Measurements from ENCODE around the gene LRBA.
"Not testable (repeated sequence)": the region's sequence is repeated elsewhere in the genome, so short reads cannot be mapped to it uniquely, and the experiment has no call there.

DNA sequence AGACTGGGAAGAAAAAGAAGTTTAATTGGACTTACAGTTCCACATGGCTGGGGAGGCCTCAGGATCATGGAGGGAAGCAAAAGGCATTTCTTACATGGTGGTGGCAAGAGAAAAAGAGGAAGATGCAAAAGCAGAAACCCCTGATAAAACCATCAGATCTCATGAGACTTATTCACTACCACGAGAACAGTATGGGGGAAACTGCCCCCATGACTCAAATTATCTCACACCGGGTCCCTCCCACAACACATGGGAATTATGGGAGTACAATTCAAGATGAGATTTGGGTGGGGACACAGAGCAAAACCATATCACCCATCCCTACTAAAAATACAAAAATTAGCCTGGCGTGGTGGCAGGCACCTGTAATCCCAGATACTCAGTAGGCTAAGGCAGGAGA, 21.5 kb downstream of the LRBA start:
- TF ChIP-seq, protein P1, sequence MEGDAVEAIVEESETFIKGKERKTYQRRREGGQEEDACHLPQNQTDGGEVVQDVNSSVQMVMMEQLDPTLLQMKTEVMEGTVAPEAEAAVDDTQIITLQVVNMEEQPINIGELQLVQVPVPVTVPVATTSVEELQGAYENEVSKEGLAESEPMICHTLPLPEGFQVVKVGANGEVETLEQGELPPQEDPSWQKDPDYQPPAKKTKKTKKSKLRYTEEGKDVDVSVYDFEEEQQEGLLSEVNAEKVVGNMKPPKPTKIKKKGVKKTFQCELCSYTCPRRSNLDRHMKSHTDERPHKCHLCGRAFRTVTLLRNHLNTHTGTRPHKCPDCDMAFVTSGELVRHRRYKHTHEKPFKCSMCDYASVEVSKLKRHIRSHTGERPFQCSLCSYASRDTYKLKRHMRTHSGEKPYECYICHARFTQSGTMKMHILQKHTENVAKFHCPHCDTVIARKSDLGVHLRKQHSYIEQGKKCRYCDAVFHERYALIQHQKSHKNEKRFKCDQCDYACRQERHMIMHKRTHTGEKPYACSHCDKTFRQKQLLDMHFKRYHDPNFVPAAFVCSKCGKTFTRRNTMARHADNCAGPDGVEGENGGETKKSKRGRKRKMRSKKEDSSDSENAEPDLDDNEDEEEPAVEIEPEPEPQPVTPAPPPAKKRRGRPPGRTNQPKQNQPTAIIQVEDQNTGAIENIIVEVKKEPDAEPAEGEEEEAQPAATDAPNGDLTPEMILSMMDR (IDR thresholded peaks at IDR 0.05 in 4 of 5, conservative IDR thresholded peaks at IDR 0.05 in 1 of 5): not testable (repeated sequence)
- TF ChIP-seq POLR2A (IDR thresholded peaks at IDR 0.05): not testable (repeated sequence)

All from gastrocnemius medialis (tissue), 4 donors.